Heart right ventricle (tissue), 16 donors: ENCODE data around the gene RASSF8. TPM values are rescaled to one million over a fixed set of nuclear protein-coding genes. Genes with fewer than 3 reads are reported as not detected.

Experiments used
- ATAC-seq, 8 donors: fragments of 200-7000 bp; cut with Tn5 transposase; one replicate each; pipeline ENCODE4 v1.9.1; 2020; ENCODE audit warnings: mild to moderate bottlenecking in 8 of 8, moderate library complexity in 8 of 8, moderate number of reproducible peaks in 1 of 8
- DNase-seq, 2 donors: peaks; one replicate each; pipeline ENCODE4 v3.0.0-alpha.2; 2020
- H3K27ac ChIP-seq, 10 donors: fragments of 200-600 bp; sonication (generic) in 2 of 10; one replicate each; pipeline versions ENCODE4 v1.5.0 to v1.8.0; 2020 to 2022; ENCODE audit warnings: mild to moderate bottlenecking in 3 of 10
- H3K27me3 ChIP-seq, 7 donors: fragments of 200-600 bp; one replicate each; pipeline ENCODE4 v1.8.0; 2021 to 2022; ENCODE audit warnings: mild to moderate bottlenecking in 2 of 7
- H3K36me3 ChIP-seq, 9 donors: fragments of 200-600 bp; sonication (generic) in 1 of 9; one replicate each; pipeline versions ENCODE4 v1.5.0 to v1.8.0; 2020 to 2022; ENCODE audit warnings: mild to moderate bottlenecking in 2 of 9
- H3K4me1 ChIP-seq, 9 donors: fragments of 200-600 bp; sonication (generic) in 1 of 9; one replicate each; pipeline versions ENCODE4 v1.5.0 to v1.8.0; 2020 to 2022; ENCODE audit warnings: mild to moderate bottlenecking in 4 of 9
- H3K4me3 ChIP-seq, 10 donors: fragments of 200-600 bp; sonication (generic) in 2 of 10; one replicate each; pipeline versions ENCODE4 v1.5.0 to v1.8.0; 2020 to 2022; ENCODE audit warnings: mild to moderate bottlenecking in 7 of 10, moderate library complexity in 2 of 10
- H3K9me3 ChIP-seq, 11 donors: fragments of 200-600 bp in 10 of 11; sonication (generic) in 2 of 11; one replicate each; pipeline versions ENCODE4 v1.5.0 to v1.8.0; 2013 to 2022; ENCODE audit warnings: mild to moderate bottlenecking in 2 of 11, control low read depth in 1 of 11, moderate library complexity in 1 of 11
- CTCF ChIP-seq, 9 donors: fragments of 200-600 bp; sonication (generic) in 2 of 9; IDR thresholded peaks; one replicate each; pipeline versions ENCODE4 v1.5.0 to v1.8.0; 2021 to 2022; ENCODE audit warnings: antibody characterized with exemption in 9 of 9, mild to moderate bottlenecking in 5 of 9, moderate library complexity in 1 of 9
- WGBS, 2 donors: extraction: QIAGEN DNeasy Blood & Tissue Kit; methylation state at CpG; one replicate each; pipeline ENCODE4 v1.1.7; 2013; ENCODE audit warnings: inconsistent platforms in 1 of 2; 5-methylcytosine and 5-hydroxymethylcytosine counted together
- intact Hi-C, 10 donors: fragments of 100-400 bp; cut with DNase I; formaldehyde crosslinking; loops; one replicate each; pipeline versions ENCODE4 v1.11.1 to v1.14.2; 2022
- polyA plus RNA-seq, 2 donors: library from polyadenylated mRNA; stranded (reverse); fragments of 200-250 nt; gene quantifications; one replicate each; pipeline ENCODE4 v1.2.3, GENCODE V29; 2013
- total RNA-seq, 10 donors: library from RNA; stranded (reverse); fragmentation: NEBNext Ultra II Directional in 3 of 10; extraction: Animal tissue kit (Norgen Biotek cat#: 25700) in 3 of 10; gene quantifications; one replicate each; pipeline versions ENCODE4 v1.2.1 to v1.2.4, GENCODE V29; 2021 to 2023
- donor health status: Arrhythmogenic right ventricular cardiomyopathy.
- donor health status: ischemic (EF 13 %, LVEDD 7.1; RV severe dilation, severe dysfunction).
- donor health status: healthy with polysubstance abuse.
- donor health status: DM: no; HTN: yes; CAD: no.
- donor health status: DM: no; HTN: no; CAD: no.
- donor health status: ischemic (EF 25% LVEDD 6.9; RV normal size, moderate dysfunction).
- donor health status: ischemic (EF 25% LVEDD 5.7; RV mildly dilated, moderate dysfunction).
- donor health status: healthy.
- donor health status: DM: yes; HTN: yes; CAD: no.
- donor health status: Ischemic cardiomyopathy.
- donor health status: ischemic (EF 35%, LVEDD 5.7; RV mildly dilated, moderate dysfunction).
- donor health status: nonischemic (EF 11% LVEDD 7.7; RV severe dilation, severe dysfunction).
- donor health status: DM: yes; HTN: yes; CAD: no.
- donor health status: PGD.
- donor health status: ischemic (EF 29% LVEDD 5.4; RV normal size, mild dysfunction).
- donor health status: nonischemic (EF 23%, LVEDD 6.1; RV moderate dilation, normal function).

Gene RASSF8
- total and polyA plus RNA-seq, 12 donors: 5.7 to 43.9 (median 28.9) TPM

GRCh38 chr12:26109343-26109881 is 150.9 kb downstream of the RASSF8 start:
- no peaks in the 10 kb centered on the region for H3K27me3 ChIP-seq
- peak overlapping the region in 8 of 10 donors; percentile 22 to 76 (median 53) for H3K27ac ChIP-seq
- peaks cover 0 to 29% (median 11%) of the 10 kb centered on the region in 9 donors for H3K4me1 ChIP-seq
- H3K4me3 ChIP-seq: no peak overlapping the region
- no peaks in the 10 kb centered on the region for H3K9me3 ChIP-seq
- DNase-seq (no peak), ATAC-seq (no peak)
- no peak for TF ChIP-seq CTCF (IDR thresholded peaks at IDR 0.05)
- intact Hi-C loops: loop anchor here in 2 of 10 donors (10.0 kb wide), 2 partner anchors 505 to 525 kb away; no protein-coding TSS in a partner anchor
- H3K36me3 ChIP-seq: no peaks in the 10 kb centered on the region
- WGBS, 2 donors: 62 to 67% methylated on average over 10 of the region's 10 CpGs

GRCh38 chr12:26112232-26112631 is 153.8 kb downstream of the RASSF8 start:
- Histone ChIP-seq H3K9me3 (no peaks in the 10 kb centered on the region), H3K4me3 (no peak overlapping the region), H3K36me3 (no peaks in the 10 kb centered on the region), H3K4me1 (peaks cover 1 to 55% (median 22%) of the 10 kb centered on the region in 9 donors), H3K27ac (peak overlapping the region in 3 of 10 donors; percentile 93 to 96 (median 93)), H3K27me3 (no peaks in the 10 kb centered on the region)
- TF ChIP-seq CTCF (IDR thresholded peaks at IDR 0.05): no peak
- intact Hi-C loops: loop anchor here in 2 of 10 donors (10.0 kb wide), 2 partner anchors 503 to 593 kb away; no protein-coding TSS in a partner anchor
- no peak for ATAC-seq
- 84 to 85% methylated on average over 6 of the region's 6 CpGs for WGBS, 2 donors
- DNase-seq: no peak

GRCh38 chr12:26112703-26113147 is 154.2 kb downstream of the RASSF8 start:
- Histone ChIP-seq H3K36me3 (no peaks in the 10 kb centered on the region), H3K4me3 (no peak overlapping the region), H3K4me1 (peaks cover 3 to 58% (median 25%) of the 10 kb centered on the region in 9 donors), H3K27me3 (peaks cover 0 to 4% (median 0%) of the 10 kb centered on the region in 7 donors), H3K27ac (peak overlapping the region in 7 of 10 donors; percentile 88 to 96 (median 93)), H3K9me3 (no peaks in the 10 kb centered on the region)
- DNase-seq: no peak
- intact Hi-C loops: loop anchor here in 2 of 10 donors (10.0 kb wide), 2 partner anchors 502 to 592 kb away; no protein-coding TSS in a partner anchor
- TF ChIP-seq CTCF (IDR thresholded peaks at IDR 0.05): no peak
- no peak for ATAC-seq
- 81 to 83% methylated on average over 8 of the region's 8 CpGs for WGBS, 2 donors

- H3K4me1 ChIP-seq: peaks cover 3 to 58% (median 25%) of the 10 kb centered on the region in 9 donors
These were observed 154.7 kb downstream of the RASSF8 start for GRCh38 chr12:26113181-26113654.

More at GRCh38 chr12:26113181-26113654, 154.7 kb downstream of the RASSF8 start:
- H3K9me3 ChIP-seq: no peaks in the 10 kb centered on the region
- H3K27me3 ChIP-seq: peaks cover 0 to 7% (median 0%) of the 10 kb centered on the region in 7 donors
- no peaks in the 10 kb centered on the region for H3K36me3 ChIP-seq
- DNase-seq (peak; percentile 4 to 49), ATAC-seq (peak in 7 of 8 donors; percentile 5 to 68 (median 55))
- intact Hi-C loops: loop anchor here in 2 of 10 donors (10.0 kb wide), 2 partner anchors 502 to 592 kb away; no protein-coding TSS in a partner anchor
- TF ChIP-seq CTCF (IDR thresholded peaks at IDR 0.05): no peak
- H3K4me3 ChIP-seq: peak overlapping the region in 8 of 10 donors; percentile 35 to 59 (median 56)
- 31 to 34% methylated on average over 6 of the region's 6 CpGs for WGBS, 2 donors
- H3K27ac ChIP-seq: peak overlapping the region; percentile 79 to 96 (median 93)
